GM12891 (cell line): ENCODE data around the gene KATNA1.

ENCODE experiments used
- POLR2A ChIP-seq: IDR thresholded peaks from 2 replicates; pipeline ENCODE4 v1.6.1; 2011; ENCODE audit warnings: low read depth, low read length, control low read depth
- SPI1 ChIP-seq: IDR thresholded peaks from 2 replicates; pipeline ENCODE4 v1.6.1; 2011; ENCODE audit warnings: low read depth, low read length, control low read depth
- TAF1 ChIP-seq: IDR thresholded peaks from 2 replicates; pipeline ENCODE4 v1.6.1; 2011; ENCODE audit warnings: low read depth, low read length, control low read depth

DNA sequence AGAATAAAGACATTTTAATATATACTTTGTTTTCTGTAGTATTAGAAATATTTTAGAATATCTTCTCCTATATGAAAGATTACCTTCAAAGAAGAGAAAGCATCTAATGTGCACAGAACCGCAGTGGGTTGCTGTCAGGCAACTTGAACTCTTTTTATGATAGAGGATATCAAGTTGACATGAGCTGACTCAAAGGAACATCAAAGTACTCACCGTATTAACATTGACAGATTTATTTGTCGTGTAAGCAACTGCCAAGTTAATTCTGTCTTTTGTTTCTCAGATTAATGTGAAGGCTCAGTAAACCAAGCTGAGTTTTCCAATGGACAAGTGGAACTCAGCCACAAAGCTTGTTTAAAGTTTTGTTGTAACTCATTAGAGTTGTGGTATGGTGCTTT lies 84.6 kb downstream of the KATNA1 start:
- no peak for TF ChIP-seq POLR2A
- TF ChIP-seq SPI1 = no peak
- TF ChIP-seq TAF1 = no peak
